Measurements from ENCODE around the gene U2SURP. TPM values are rescaled to one million over a fixed set of nuclear protein-coding genes. Genes with fewer than 3 reads are reported as not detected.

Gene U2SURP
- total RNA-seq, 2 experiments from 2014 or later = 111 to 123 TPM

DNA sequence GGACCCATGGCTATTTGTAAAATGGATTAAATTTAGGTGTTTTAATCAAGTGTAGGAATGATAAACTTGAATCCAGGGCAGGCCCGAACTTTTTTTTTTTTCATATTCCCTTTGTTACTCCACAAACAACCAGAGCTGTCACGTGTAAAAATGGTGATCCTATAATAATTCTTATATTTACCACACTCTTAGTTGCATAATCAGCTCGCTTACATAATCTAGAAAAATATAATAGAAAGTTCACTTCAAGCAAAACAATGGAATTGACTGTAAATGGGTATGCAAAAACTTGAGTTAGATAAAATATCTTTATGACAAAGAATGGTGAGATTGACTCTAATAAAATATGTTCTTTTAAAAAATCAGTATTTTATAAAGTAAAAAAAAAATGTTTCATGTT lies 35.8 kb upstream of the U2SURP start:
- Mint-ChIP-seq H3K4me1 (peaks cover 11% of the 10 kb centered on the region), H3K27ac (no peak overlapping the region), H3K36me3 (ENCODE audit: low read depth) (no peaks in the 10 kb centered on the region), H3K27me3 (peaks cover 67% of the 10 kb centered on the region), H3K9me3 (no peaks in the 10 kb centered on the region), H3K4me3 (no peak overlapping the region)
- POLR2A ChIA-PET = interaction anchor here (0.7 kb wide), 1 partner anchor 32 kb away, joined by 12 read pairs; no protein-coding TSS in a partner anchor
- CTCF ChIA-PET = interaction anchor here (1.6 to 1.8 kb wide), 2 partner anchors 17 to 137 kb away, joined by 6 read pairs; no protein-coding TSS in a partner anchor
- DNase-seq = no peak

GRCh38 chr3:142966808-142967207 lies 34.6 kb upstream of the U2SURP start:
- ChIA-PET CTCF (interaction anchor here (0.7 to 1.8 kb wide), 2 partner anchors 112 to 138 kb away, joined by 4 to 6 read pairs; no protein-coding TSS in a partner anchor), POLR2A (no interaction called here)
- no peak for DNase-seq
- Mint-ChIP-seq H3K36me3 (ENCODE audit: low read depth) (no peaks in the 10 kb centered on the region), H3K4me3 (no peak overlapping the region), H3K9me3 (no peaks in the 10 kb centered on the region), H3K27ac (no peak overlapping the region), H3K27me3 (peaks cover 63% of the 10 kb centered on the region), H3K4me1 (peaks cover 11% of the 10 kb centered on the region)

GRCh38 chr3:142968319-142969025 lies 32.9 kb upstream of the U2SURP start:
- Mint-ChIP-seq H3K9me3 (no peaks in the 10 kb centered on the region), H3K4me3 (no peak overlapping the region), H3K27ac (no peak overlapping the region), H3K4me1 (peaks cover 4% of the 10 kb centered on the region), H3K27me3 (peaks cover 53% of the 10 kb centered on the region), H3K36me3 (ENCODE audit: low read depth) (no peaks in the 10 kb centered on the region)
- CTCF ChIA-PET = no interaction called here
- POLR2A ChIA-PET = no interaction called here
- no peak for DNase-seq

DNA sequence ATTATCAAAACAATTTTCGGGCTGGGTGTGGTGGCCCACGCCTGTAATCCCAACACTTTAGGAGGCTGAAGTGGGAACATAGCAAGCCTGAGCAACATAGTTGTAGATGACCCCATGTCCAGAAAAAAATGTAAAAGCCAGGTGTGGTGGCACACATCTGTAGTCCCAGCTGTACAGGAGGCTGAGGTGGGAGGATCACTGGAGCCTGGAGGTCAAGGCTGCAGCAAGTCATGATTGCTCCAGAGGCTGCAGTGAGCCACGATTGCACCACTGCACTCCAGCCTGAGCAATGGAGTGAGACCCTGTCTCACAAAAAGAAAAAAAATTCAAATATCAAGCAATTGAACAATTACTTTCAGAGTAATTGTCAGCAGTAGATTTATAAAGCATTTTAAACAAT lies 29.9 kb upstream of the U2SURP start:
- Mint-ChIP-seq H3K4me3 (no peak overlapping the region), H3K27ac (no peak overlapping the region), H3K36me3 (ENCODE audit: low read depth) (no peaks in the 10 kb centered on the region), H3K4me1 (no peaks in the 10 kb centered on the region), H3K9me3 (no peaks in the 10 kb centered on the region), H3K27me3 (peaks cover 39% of the 10 kb centered on the region)
- DNase-seq = no peak
- ChIA-PET CTCF (interaction anchor here (0.6 kb wide), 1 partner anchor 27 kb away, joined by 3 read pairs; no protein-coding TSS in a partner anchor), POLR2A (no interaction called here)

- Mint-ChIP-seq H3K4me3 (no peak overlapping the region), H3K36me3 (ENCODE audit: low read depth) (no peaks in the 10 kb centered on the region), H3K9me3 (no peaks in the 10 kb centered on the region), H3K27ac (no peak overlapping the region), H3K4me1 (no peaks in the 10 kb centered on the region), H3K27me3 (peaks cover 35% of the 10 kb centered on the region)
- ChIA-PET POLR2A (interaction anchor here (0.7 kb wide), 1 partner anchor 244 kb away, joined by 3 read pairs; no protein-coding TSS in a partner anchor), CTCF (interaction anchor here (1.4 kb wide), 1 partner anchor 12 kb away, joined by 3 read pairs; no protein-coding TSS in a partner anchor)
- DNase-seq = no peak
Observed at GRCh38 chr3:142972092-142972753, 29.1 kb upstream of the U2SURP start.

DNA sequence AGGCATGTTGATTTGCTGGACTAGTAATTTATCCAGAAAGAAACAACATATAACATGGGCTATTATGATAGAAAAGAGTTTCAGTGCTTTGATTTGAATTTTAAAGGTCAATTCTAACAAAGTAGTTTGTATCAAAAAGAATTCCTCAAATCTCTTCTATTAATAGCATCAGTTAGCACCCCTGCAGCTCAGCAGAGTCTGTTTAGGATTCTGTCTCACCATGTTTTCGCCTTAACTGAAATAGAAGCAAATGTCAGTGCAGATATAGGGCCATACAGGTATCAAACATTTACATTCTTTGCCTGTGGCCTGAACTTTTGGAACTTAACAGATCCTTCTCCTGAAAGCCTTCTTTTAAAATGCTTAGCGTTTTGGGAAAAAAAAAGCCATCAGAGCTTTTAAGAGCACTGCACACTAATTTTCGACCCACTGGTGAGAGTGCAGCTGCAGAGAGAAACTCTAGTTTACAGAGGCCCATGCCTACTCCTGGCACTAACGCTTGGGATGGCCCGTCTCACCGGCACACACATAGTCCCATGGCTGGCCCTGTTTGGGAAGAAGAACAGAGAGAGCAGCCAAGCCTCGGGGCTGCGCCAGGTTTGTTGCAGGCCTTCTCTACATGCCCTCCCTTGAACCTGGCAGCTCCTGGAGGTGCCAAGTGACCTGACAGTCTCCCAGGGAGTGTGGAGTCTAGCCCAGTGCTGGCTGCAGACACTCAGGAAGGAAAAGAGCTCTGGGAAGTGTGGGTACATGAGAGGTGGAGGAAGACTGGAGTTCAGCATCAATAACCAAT lies 28.0 kb upstream of the U2SURP start:
- Mint-ChIP-seq H3K4me1 (no peaks in the 10 kb centered on the region), H3K4me3 (no peak overlapping the region), H3K27me3 (peaks cover 31% of the 10 kb centered on the region), H3K27ac (no peak overlapping the region), H3K9me3 (no peaks in the 10 kb centered on the region), H3K36me3 (ENCODE audit: low read depth) (no peaks in the 10 kb centered on the region)
- DNase-seq = no peak
- POLR2A ChIA-PET = no interaction called here
- CTCF ChIA-PET = interaction anchor here (1.4 to 1.7 kb wide), 2 partner anchors 13 to 22 kb away, joined by 3 to 6 read pairs; no protein-coding TSS in a partner anchor

DNA sequence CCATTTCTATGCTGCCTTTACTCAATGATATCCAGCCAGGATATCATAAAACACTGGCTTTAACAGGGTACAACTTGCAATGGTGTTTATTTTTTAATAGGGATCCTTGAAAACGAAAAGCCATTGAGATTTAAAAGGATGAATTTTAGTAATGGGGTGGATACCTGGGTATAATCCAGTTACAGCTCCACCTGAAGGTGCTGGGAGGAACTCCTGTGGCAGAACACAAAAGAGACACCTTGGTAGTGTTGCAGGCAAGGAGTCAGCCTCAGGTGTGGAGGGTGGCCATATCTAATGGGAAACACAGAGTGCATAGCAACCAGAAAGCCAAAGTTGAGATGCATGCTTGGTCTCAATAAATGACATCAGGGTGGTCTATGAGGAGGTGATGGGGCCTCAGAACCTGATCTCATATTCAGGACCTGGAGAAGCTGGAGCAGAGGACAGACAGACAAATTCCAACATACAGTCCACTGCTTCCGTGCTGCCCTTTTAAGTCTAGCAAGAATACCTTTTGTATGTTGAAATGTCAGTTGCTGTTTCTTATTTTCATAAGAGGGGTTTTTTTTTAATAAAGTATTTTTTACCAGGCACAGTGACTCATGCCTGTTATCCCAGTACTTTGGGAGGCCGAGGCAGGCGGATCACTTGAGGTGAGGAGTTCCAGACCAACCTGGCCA lies 25.9 kb upstream of the U2SURP start:
- ChIA-PET POLR2A (no interaction called here), CTCF (interaction anchor here (1.7 kb wide), 1 partner anchor 20 kb away, joined by 6 read pairs; no protein-coding TSS in a partner anchor)
- Mint-ChIP-seq H3K36me3 (ENCODE audit: low read depth) (no peaks in the 10 kb centered on the region), H3K4me3 (no peak overlapping the region), H3K4me1 (no peaks in the 10 kb centered on the region), H3K27ac (no peak overlapping the region), H3K9me3 (no peaks in the 10 kb centered on the region), H3K27me3 (peaks cover 35% of the 10 kb centered on the region)
- DNase-seq = no peak

DNA sequence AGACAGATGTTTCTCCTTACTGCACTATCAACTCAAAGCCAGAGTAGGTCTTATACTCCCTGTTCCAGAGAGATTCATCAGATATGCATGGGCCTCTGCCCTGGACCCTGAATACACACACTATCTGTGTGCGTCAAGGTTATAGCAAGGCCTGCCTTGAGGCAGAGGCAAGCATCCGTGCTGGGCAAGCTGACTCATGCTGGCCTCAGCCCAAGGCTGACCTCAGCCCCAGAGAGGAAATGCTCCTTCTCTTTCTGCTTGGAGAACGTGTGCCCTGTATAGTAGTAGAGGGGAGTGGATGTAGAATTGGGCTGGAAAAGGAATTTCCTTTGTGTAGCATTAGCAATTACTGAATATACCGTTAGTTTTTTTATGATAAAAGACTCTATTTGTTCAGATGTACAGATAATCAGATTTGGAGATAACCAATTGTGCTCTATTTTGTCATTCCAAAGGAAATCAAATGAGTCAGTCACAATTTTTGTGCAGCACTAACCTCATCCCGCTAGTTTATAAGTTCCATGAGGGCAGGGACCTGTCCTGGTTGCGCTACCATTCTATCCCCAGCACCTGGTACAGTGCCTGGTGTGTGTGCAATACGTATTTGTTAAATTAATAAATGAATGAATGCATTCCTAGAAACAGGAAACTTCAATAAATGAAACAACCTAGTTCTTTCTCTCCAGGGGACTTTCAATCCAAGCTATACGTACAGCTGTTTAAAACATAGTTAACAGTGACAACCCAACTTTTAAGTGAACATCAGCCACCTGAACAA lies 24.6 kb upstream of the U2SURP start:
- no peak overlapping the region for H3K4me3 Mint-ChIP-seq
- CTCF ChIA-PET = interaction anchor here (0.7 kb wide), 1 partner anchor 105 kb away, joined by 3 read pairs; no protein-coding TSS in a partner anchor

DNA sequence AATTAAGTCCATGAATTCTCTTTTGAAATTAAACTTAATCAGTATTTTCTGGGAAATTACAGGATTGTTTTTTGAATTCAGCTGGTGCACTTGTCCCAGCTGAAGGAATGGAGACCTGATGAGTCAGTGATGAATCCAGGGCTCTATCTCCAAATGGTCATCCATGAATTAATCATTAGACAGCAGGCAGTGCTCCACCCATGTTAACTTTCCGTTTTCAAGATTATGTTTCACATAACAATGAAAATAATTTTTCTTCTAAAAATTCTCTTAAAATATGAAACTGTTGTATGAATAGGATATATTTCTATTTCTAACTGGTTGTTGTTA lies 24.0 kb upstream of the U2SURP start:
- POLR2A ChIA-PET = no interaction called here
- Mint-ChIP-seq H3K27me3 (peaks cover 31% of the 10 kb centered on the region), H3K36me3 (ENCODE audit: low read depth) (no peaks in the 10 kb centered on the region), H3K4me3 (no peak overlapping the region), H3K27ac (no peak overlapping the region), H3K9me3 (no peaks in the 10 kb centered on the region), H3K4me1 (no peaks in the 10 kb centered on the region)
- CTCF ChIA-PET = no interaction called here
- DNase-seq = no peak

More for the DNA sequence above, 24.6 kb upstream of the U2SURP start:
- Mint-ChIP-seq H3K27ac (no peak overlapping the region), H3K9me3 (no peaks in the 10 kb centered on the region), H3K36me3 (ENCODE audit: low read depth) (no peaks in the 10 kb centered on the region), H3K4me1 (no peaks in the 10 kb centered on the region), H3K27me3 (peaks cover 29% of the 10 kb centered on the region)
- POLR2A ChIA-PET = no interaction called here
- no peak for DNase-seq

DNA sequence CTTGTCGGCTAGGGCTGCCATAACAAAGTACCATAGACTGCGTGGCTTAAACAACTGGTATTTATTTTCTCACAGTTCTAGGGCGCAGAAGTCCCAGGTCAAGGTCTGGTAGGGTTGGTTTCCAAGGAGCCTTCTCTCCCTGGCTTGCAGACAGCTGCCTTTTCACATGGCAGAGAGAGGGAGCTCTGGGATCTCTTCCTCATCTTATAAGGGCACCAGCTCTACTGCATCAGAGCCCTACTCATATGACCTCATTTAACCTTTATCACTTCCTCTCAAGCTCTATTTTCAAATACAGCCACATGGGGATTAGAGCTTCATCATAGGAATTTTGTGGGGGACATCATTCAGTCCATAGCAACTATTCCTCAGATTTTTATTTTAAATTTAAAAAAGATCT lies 20.3 kb upstream of the U2SURP start:
- H3K36me3 Mint-ChIP-seq (ENCODE audit: low read depth) = no peaks in the 10 kb centered on the region
- ChIA-PET POLR2A (no interaction called here), CTCF (interaction anchor here (0.5 kb wide), 1 partner anchor 15 kb away, joined by 4 read pairs; no protein-coding TSS in a partner anchor)
- H3K27me3 Mint-ChIP-seq = peaks cover 30% of the 10 kb centered on the region
- H3K4me1 Mint-ChIP-seq = no peaks in the 10 kb centered on the region
- no peak overlapping the region for H3K27ac Mint-ChIP-seq
- H3K9me3 Mint-ChIP-seq = no peaks in the 10 kb centered on the region
- H3K4me3 Mint-ChIP-seq = no peak overlapping the region
- DNase-seq = no peak

- Mint-ChIP-seq H3K27ac (no peak overlapping the region), H3K4me3 (no peak overlapping the region), H3K27me3 (peaks cover 28% of the 10 kb centered on the region), H3K36me3 (ENCODE audit: low read depth) (no peaks in the 10 kb centered on the region), H3K4me1 (no peaks in the 10 kb centered on the region), H3K9me3 (no peaks in the 10 kb centered on the region)
- DNase-seq = no peak
- ChIA-PET CTCF (no interaction called here), POLR2A (no interaction called here)
Observed at GRCh38 chr3:142982038-142982773, 19.2 kb upstream of the U2SURP start.
